Kidney (tissue), 14 donors: Measurements from ENCODE around the gene PVR. TPM values are rescaled to one million over a fixed set of nuclear protein-coding genes. Genes with fewer than 3 reads are reported as not detected.

Experiments used
- DNase-seq, 5 donors: peaks; one replicate each; pipeline ENCODE4 v3.0.0-alpha.2; 2013 to 2020
- FAIRE-seq: peaks from 2 replicates; lab custom pipeline; 2012; peaks lifted over from hg19 to GRCh38; lab: Jason Lieb, UNC
- H3K27ac ChIP-seq, 2 donors: one replicate each; pipeline ENCODE4 v1.7.0; 2013; ENCODE audit warnings: low read depth in 2 of 2, low read length in 2 of 2, inconsistent platforms in 1 of 2
- H3K27me3 ChIP-seq: one replicate; pipeline ENCODE4 v1.7.1; 2013; ENCODE audit warnings: low read length, inconsistent platforms; ENCODE audit not compliant: control insufficient read depth, insufficient read depth
- H3K36me3 ChIP-seq, 3 donors: one replicate each; pipeline versions ENCODE4 v1.7.0 to v1.7.1; 2013; ENCODE audit warnings: low read length in 3 of 3, control low read depth in 1 of 3, inconsistent platforms in 1 of 3; ENCODE audit not compliant: insufficient read depth in 3 of 3, control insufficient read depth in 2 of 3
- H3K4me1 ChIP-seq, 3 donors: one replicate each; pipeline versions ENCODE4 v1.7.0 to v1.7.1; 2013; ENCODE audit warnings: low read length in 3 of 3, inconsistent platforms in 1 of 3, low read depth in 1 of 3; ENCODE audit not compliant: control insufficient read depth in 2 of 3, insufficient read depth in 2 of 3
- H3K4me3 ChIP-seq, 3 donors: one replicate each; pipeline versions ENCODE4 v1.7.0 to v1.8.1; 2013; ENCODE audit warnings: low read length in 3 of 3, control low read depth in 1 of 3, inconsistent platforms in 1 of 3
- H3K9ac ChIP-seq, 3 donors: one replicate each; pipeline versions ENCODE4 v1.7.0 to v1.7.1; 2013; ENCODE audit warnings: low read length in 3 of 3, control low read depth in 1 of 3, inconsistent platforms in 1 of 3
- H3K9me3 ChIP-seq, 3 donors: one replicate each; pipeline versions ENCODE4 v1.7.0 to v1.7.1; 2013; ENCODE audit warnings: low read length in 3 of 3, control low read depth in 1 of 3, inconsistent platforms in 1 of 3; ENCODE audit not compliant: control insufficient read depth in 2 of 3, insufficient read depth in 1 of 3
- CTCF ChIP-seq: IDR thresholded peaks from 3 replicates; pipeline ENCODE4 v1.5.1; 2012; ENCODE audit warnings: mild to moderate bottlenecking, moderate library complexity, borderline replicate concordance; ENCODE audit not compliant: insufficient read depth; ENCODE audit errors: extremely low read depth
- intact Hi-C: fragments of 100-400 bp; cut with DNase I; formaldehyde crosslinking; loops from one replicate; pipeline ENCODE4 v1.11.1; 2022
- polyA plus RNA-seq: library from polyadenylated mRNA; stranded (reverse); fragments of 350-450 nt; fragmentation: Illumina TruSeq; extraction: RNeasy Lipid Tissue Mini Kit (QIAGEN cat#74804); gene quantifications from one replicate; pipeline ENCODE4 v1.2.3, GENCODE V29; 2014; ENCODE audit warnings: low read depth, low replicate concordance; ENCODE audit not compliant: insufficient read depth
- total RNA-seq: library from RNA; stranded (reverse); fragmentation: NEBNext Ultra II Directional; extraction: Animal tissue kit (Norgen Biotek cat#: 25700); gene quantifications from one replicate; pipeline ENCODE4 v1.2.1, GENCODE V29; 2021
- donor health status: control.
- donor health status: control.
- donor health status: control.
- donor health status: control.
- donor health status: control.
- donor health status: DM: yes; HTN: yes; CAD: no.
- donor health status: Normal renal cell carcinoma (clear cell type).

The PVR gene
- total and polyA plus RNA-seq, 2 donors from 2014 or later, result 20.7 to 36.4 TPM

- Histone ChIP-seq H3K27ac (no peak overlapping the region), H3K27me3 (no peaks in the 10 kb centered on the region), H3K36me3 (no peaks in the 10 kb centered on the region), H3K9me3 (no peaks in the 10 kb centered on the region), H3K9ac (no peak overlapping the region), H3K4me1 (peaks cover 0 to 10% (median 0%) of the 10 kb centered on the region in 3 donors), H3K4me3 (no peak overlapping the region)
- TF ChIP-seq CTCF, result no peak
- FAIRE-seq, result no peak
- no peak for DNase-seq
- intact Hi-C loops, result no loop called here
Observed at GRCh38 chr19:44634785-44635184, 8.9 kb upstream of the PVR start.

- Histone ChIP-seq H3K27me3 (no peaks in the 10 kb centered on the region), H3K36me3 (no peaks in the 10 kb centered on the region), H3K9ac (no peak overlapping the region), H3K4me3 (no peak overlapping the region), H3K27ac (no peak overlapping the region), H3K4me1 (peaks cover 0 to 10% (median 0%) of the 10 kb centered on the region in 3 donors), H3K9me3 (no peaks in the 10 kb centered on the region)
- intact Hi-C loops, result no loop called here
- DNase-seq (no peak), FAIRE-seq (no peak)
- no peak for TF ChIP-seq CTCF
Observed at GRCh38 chr19:44635581-44636438, 7.9 kb upstream of the PVR start.

GRCh38 chr19:44636439-44637389 is 7.0 kb upstream of the PVR start:
- Histone ChIP-seq H3K27ac (no peak overlapping the region), H3K9ac (no peak overlapping the region), H3K36me3 (no peaks in the 10 kb centered on the region), H3K27me3 (no peaks in the 10 kb centered on the region), H3K4me1 (peaks cover 0 to 10% (median 0%) of the 10 kb centered on the region in 3 donors), H3K9me3 (no peaks in the 10 kb centered on the region), H3K4me3 (no peak overlapping the region)
- no peak for TF ChIP-seq CTCF
- FAIRE-seq (no peak), DNase-seq (no peak)
- intact Hi-C loops, result no loop called here
